Neuron (in vitro differentiated cells): ENCODE results near the gene EFCAB6.

Experiments used
- H2AFZ ChIP-seq: one replicate; pipeline ENCODE4 v1.6.1; 2013; ENCODE audit warnings: low read depth, mild to moderate bottlenecking, inconsistent platforms, low read length, moderate library complexity
- H3K27me3 ChIP-seq: one replicate; pipeline ENCODE4 v1.6.1; 2013; ENCODE audit warnings: low read length; ENCODE audit not compliant: insufficient read depth
- H3K36me3 ChIP-seq: one replicate; pipeline ENCODE4 v1.6.1; 2013; ENCODE audit warnings: low read length; ENCODE audit not compliant: insufficient read depth
- H3K4me1 ChIP-seq: one replicate; pipeline ENCODE4 v1.6.1; 2013; ENCODE audit warnings: low read length; ENCODE audit not compliant: insufficient read depth
- H3K4me3 ChIP-seq: 2 replicates; pipeline ENCODE4 v1.5.1; 2013; ENCODE audit warnings: mild to moderate bottlenecking, low read length, moderate library complexity
- H3K9me3 ChIP-seq: one replicate; pipeline ENCODE4 v1.6.1; 2013; ENCODE audit warnings: low read length

Gene EFCAB6

DNA sequence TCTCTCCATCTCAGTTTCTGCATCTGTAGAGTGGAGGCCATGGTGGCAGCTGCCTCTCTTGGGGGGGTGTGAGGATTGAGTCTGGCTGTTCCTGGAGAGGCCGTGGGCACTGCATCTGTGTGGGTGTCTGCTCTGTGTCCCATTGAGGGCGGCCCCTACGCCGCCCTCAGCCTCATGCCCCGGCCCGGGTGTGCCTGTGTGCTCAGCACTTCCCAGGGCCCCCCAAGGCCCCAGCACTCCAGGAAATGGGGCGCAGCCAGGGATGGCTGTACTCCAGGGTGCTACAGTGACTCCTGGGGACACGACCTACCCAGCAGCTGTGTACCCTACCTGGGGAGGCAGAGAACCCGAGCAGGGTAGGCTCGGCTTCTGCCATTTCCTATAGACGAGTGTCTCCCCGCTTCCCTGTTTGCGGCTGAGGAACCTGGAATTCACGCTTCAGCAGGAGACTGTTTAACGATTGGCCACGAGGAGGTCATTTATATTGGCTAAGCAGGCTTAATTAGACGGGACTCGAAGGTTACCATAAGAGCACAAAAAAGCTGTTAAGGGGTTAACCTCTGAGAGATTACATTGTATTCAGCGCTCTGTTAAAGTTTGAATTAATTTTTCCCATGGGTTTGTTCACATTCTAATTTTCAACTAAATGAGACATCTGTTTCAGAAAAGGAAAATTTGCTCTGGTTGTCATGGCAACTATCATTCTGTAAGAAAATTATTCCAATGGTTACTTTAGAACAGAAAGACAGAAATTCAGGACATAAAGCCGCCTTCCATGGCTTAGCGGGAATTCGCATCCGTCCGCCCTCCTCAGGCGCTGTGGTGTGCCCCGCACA lies 323.9 kb downstream of the EFCAB6 start:
- Histone ChIP-seq H3K4me3 (no peak overlapping the region), H2AFZ (no peak overlapping the region), H3K9me3 (no peaks in the 10 kb centered on the region), H3K4me1 (no peaks in the 10 kb centered on the region), H3K27me3 (peaks cover 3% of the 10 kb centered on the region), H3K36me3 (no peaks in the 10 kb centered on the region)

DNA sequence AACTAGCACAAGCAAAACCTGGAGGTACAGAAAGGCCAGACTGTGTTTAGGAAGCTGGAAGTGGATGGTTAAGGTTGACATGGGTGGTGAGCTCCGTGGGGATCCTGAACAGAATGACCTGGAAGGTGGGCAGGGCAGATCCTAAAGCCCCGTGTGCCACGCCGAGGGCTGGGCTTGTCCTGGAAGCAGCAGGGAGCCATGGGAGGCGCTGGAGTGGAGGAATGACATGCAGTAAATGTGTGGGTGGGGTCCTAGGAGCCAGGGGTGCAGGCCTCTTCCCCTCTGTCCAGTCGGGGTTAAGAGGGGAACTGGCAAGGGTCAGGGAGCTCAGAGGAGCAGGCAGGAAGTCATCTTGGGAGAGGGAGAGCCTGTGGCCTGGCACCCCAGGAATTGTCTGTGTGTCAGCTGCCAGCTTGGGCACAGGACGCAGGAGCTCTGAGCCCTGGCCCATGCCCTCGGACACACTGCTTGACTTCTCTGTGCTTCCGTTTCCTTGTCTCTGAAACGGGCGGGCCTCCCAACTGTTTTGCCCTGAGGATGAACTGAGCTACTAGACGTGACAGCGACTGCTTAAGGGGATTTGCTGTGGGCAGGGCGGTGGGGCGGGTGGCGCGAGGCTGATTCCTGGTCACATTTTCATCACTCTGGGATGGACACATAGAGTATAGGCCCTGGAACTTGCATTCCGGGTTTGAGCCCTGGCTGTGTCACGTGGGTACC lies 324.6 kb downstream of the EFCAB6 start:
- Histone ChIP-seq H2AFZ (no peak overlapping the region), H3K9me3 (no peaks in the 10 kb centered on the region), H3K4me1 (no peaks in the 10 kb centered on the region), H3K36me3 (no peaks in the 10 kb centered on the region), H3K4me3 (no peak overlapping the region), H3K27me3 (peaks cover 3% of the 10 kb centered on the region)

DNA sequence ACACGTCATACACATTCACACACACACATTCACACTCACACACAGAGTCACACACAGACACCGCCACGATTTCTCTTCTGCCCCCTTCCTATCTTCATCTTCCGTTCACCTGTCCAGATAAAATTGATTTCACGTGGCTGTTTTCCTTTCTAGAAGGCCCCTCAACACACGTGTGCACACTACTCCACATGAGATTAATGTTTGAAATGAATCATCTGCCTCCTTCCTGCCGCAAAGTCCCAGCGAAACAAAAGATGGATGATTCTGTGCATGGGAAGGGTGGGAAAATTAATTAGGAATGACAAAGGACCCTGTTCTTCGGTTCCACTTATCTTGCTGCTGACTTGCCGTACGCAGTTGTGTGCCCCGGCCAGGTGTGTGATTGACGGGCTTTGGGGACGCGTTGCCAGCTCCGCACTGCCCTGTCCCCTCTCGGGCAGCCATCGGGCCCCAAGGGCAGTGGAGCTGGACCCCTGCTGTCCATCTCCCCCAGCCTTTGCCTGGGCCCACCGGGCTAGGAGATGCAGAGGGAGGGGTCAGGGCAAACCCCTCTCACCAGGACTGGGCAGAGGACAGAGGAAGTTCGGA lies 326.5 kb downstream of the EFCAB6 start:
- peaks cover 3% of the 10 kb centered on the region for H3K27me3 ChIP-seq
- H2AFZ ChIP-seq: no peak overlapping the region
- no peaks in the 10 kb centered on the region for H3K4me1 ChIP-seq
- H3K9me3 ChIP-seq: no peaks in the 10 kb centered on the region
- no peak overlapping the region for H3K4me3 ChIP-seq
- no peaks in the 10 kb centered on the region for H3K36me3 ChIP-seq

DNA sequence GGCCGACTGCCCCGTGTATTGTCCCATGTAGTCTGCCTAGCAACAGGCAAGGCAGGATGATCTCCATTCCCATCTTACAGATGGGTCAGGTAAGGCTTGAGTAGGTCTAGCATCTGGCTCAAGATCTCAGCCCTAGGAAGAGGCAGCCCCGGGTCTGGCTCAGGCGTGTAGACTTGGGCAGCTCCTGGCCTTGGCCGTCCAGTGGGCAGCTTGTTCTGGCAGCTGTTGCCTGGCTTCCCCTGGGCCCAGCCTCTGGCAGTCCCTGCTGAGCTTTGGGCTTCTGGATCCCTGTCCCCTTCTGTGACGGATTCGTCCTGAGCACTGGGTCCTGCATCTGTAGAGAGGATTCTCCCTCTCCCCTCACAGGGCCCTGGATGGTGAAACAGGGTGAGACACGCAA lies 327.9 kb downstream of the EFCAB6 start:
- no peak overlapping the region for H2AFZ ChIP-seq
- peaks cover 8% of the 10 kb centered on the region for H3K27me3 ChIP-seq
- H3K4me3 ChIP-seq: no peak overlapping the region
- H3K4me1 ChIP-seq: no peaks in the 10 kb centered on the region
- H3K9me3 ChIP-seq: no peaks in the 10 kb centered on the region
- no peaks in the 10 kb centered on the region for H3K36me3 ChIP-seq

DNA sequence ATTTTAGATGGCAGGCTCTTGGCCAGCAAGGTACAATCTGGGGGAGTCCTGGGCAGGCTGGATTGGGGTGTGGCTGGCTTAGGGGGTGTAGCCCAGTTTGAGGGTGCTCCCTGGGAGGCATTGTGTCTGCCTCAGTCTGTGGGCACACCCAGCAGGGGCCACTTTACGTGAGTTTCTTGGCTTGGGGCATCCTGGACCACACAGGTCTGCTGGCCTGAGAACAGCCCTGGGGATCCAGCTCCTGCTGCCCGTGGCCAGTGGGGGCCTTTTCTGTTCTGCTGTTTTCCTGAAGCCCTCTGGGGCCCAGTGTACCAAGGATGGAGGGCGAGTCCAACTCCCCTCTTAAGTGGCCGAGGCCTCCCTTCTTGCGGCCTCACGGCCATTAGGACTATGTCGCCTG lies 328.4 kb downstream of the EFCAB6 start:
- H3K4me1 ChIP-seq: no peaks in the 10 kb centered on the region
- H3K27me3 ChIP-seq: peaks cover 8% of the 10 kb centered on the region
- no peaks in the 10 kb centered on the region for H3K9me3 ChIP-seq
- no peak overlapping the region for H2AFZ ChIP-seq
- H3K4me3 ChIP-seq: no peak overlapping the region
- no peaks in the 10 kb centered on the region for H3K36me3 ChIP-seq

GRCh38 chr22:43483266-43483665 lies 328.8 kb downstream of the EFCAB6 start:
- H3K9me3 ChIP-seq: no peaks in the 10 kb centered on the region
- H3K36me3 ChIP-seq: no peaks in the 10 kb centered on the region
- H3K27me3 ChIP-seq: peaks cover 8% of the 10 kb centered on the region
- H3K4me1 ChIP-seq: no peaks in the 10 kb centered on the region
- H3K4me3 ChIP-seq: no peak overlapping the region
- no peak overlapping the region for H2AFZ ChIP-seq

DNA sequence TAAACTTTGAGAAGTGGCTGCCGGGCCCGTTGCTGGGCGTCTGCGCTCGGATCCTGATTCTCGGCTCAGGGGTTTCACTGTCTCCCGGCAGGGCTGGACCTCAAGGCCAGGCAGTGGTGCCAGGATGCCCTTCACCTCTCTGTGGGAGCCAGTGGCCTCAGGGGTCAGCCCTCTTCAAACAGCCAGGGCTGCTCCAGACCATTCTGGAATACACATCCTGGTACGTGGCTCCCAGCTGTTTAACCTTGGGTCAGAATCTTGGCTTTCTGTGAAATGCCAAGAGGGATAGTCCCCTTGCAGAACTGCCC lies 329.8 kb downstream of the EFCAB6 start:
- peaks cover 8% of the 10 kb centered on the region for H3K27me3 ChIP-seq
- no peaks in the 10 kb centered on the region for H3K4me1 ChIP-seq
- no peak overlapping the region for H3K4me3 ChIP-seq
- H3K36me3 ChIP-seq: no peaks in the 10 kb centered on the region
- H3K9me3 ChIP-seq: no peaks in the 10 kb centered on the region
- H2AFZ ChIP-seq: no peak overlapping the region

GRCh38 chr22:43481568-43482317 lies 330.4 kb downstream of the EFCAB6 start:
- H3K4me3 ChIP-seq: no peak overlapping the region
- H3K27me3 ChIP-seq: peaks cover 8% of the 10 kb centered on the region
- no peaks in the 10 kb centered on the region for H3K9me3 ChIP-seq
- H2AFZ ChIP-seq: no peak overlapping the region
- H3K36me3 ChIP-seq: no peaks in the 10 kb centered on the region
- H3K4me1 ChIP-seq: no peaks in the 10 kb centered on the region

DNA sequence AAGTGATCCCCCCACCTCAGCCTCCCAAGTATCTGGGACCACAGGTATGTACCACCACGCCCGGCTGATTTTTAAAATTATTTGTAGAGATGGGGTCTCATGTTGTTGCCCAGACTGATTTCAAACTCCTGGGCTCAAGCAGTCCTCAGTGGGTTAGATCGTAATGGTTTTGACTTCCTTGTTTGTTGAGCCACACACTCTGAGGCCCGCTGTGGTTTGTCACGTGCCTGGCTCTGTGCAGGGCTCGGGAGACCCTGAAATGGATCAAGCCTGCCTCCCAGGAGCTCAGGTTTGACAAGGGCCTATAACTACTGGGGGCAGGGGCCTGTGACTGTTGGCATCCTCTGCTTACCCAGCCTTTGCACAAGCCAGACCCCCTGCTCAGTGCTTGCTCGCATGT lies 332.1 kb downstream of the EFCAB6 start:
- no peaks in the 10 kb centered on the region for H3K4me1 ChIP-seq

GRCh38 chr22:43479301-43479950 lies 332.7 kb downstream of the EFCAB6 start:
- Histone ChIP-seq H3K36me3 (no peaks in the 10 kb centered on the region), H3K9me3 (no peaks in the 10 kb centered on the region), H3K27me3 (peaks cover 8% of the 10 kb centered on the region), H2AFZ (no peak overlapping the region), H3K4me1 (no peaks in the 10 kb centered on the region), H3K4me3 (no peak overlapping the region)

More for the DNA sequence above, 332.1 kb downstream of the EFCAB6 start:
- Histone ChIP-seq H3K36me3 (no peaks in the 10 kb centered on the region), H3K9me3 (no peaks in the 10 kb centered on the region), H3K27me3 (peaks cover 8% of the 10 kb centered on the region), H3K4me3 (no peak overlapping the region), H2AFZ (no peak overlapping the region)
